OCI-LY7 (cell line): ENCODE data around the gene TNK1.

Experiments
- EZH2phosphoT487 ChIP-seq: fragments of 200-600 bp; sonication (generic); IDR thresholded peaks from 2 replicates; pipeline ENCODE4 v1.6.1; 2018; ENCODE audit warnings: low read depth, borderline replicate concordance, mild to moderate bottlenecking, mixed run types, antibody characterized with exemption, low read length, moderate library complexity, mixed read lengths
- TF ChIP-seq, protein P1 (sequence below): fragments of 200-600 bp; sonication (generic); conservative IDR thresholded peaks from 2 replicates; pipeline ENCODE4 v1.5.1; 2014; ENCODE audit warnings: mild to moderate bottlenecking, antibody characterized with exemption, low read length, moderate library complexity, mixed read lengths

DNA sequence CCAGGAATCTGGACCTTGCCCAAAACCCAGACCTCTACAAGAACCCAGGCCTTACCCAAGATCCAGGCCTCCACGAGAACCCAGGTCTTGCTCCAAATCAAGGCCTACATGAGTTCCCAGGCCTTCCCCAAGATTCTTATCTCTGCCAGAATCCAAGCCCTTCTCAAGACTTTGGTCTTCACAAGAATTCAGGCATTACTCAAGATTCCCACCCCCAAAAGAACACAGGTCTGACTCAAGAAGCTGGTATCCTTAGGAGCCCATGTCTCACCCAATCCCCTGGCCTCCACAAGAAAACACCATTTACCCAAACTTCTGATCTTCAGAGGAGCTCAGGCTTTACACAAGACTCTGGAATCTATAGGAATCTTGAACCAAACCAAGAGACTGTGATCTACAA lies 50.3 kb downstream of the TNK1 start:
- TF ChIP-seq, protein P1, sequence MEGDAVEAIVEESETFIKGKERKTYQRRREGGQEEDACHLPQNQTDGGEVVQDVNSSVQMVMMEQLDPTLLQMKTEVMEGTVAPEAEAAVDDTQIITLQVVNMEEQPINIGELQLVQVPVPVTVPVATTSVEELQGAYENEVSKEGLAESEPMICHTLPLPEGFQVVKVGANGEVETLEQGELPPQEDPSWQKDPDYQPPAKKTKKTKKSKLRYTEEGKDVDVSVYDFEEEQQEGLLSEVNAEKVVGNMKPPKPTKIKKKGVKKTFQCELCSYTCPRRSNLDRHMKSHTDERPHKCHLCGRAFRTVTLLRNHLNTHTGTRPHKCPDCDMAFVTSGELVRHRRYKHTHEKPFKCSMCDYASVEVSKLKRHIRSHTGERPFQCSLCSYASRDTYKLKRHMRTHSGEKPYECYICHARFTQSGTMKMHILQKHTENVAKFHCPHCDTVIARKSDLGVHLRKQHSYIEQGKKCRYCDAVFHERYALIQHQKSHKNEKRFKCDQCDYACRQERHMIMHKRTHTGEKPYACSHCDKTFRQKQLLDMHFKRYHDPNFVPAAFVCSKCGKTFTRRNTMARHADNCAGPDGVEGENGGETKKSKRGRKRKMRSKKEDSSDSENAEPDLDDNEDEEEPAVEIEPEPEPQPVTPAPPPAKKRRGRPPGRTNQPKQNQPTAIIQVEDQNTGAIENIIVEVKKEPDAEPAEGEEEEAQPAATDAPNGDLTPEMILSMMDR = no peak
- TF ChIP-seq EZH2phosphoT487 = no peak
